ENCODE measurements around the gene TANGO2. TPM values are rescaled to one million over a fixed set of nuclear protein-coding genes. Genes with fewer than 3 reads are reported as not detected.

TANGO2 gene
- total RNA-seq: 19.9 and 21.8 TPM in 2 replicates
- long read RNA-seq, partial matches to known transcripts: 3 of 27 reads
- long read RNA-seq, other reads (novel, unspliced or antisense): 20 of 27 reads

GRCh38 chr22:20020533-20021195 is at the start of gene TANGO2:
TSS of gene TANGO2 (plus strand) at chr22:20021110. CDS start at chr22:20036799, 15,689 bp downstream.
- H3K27me3 Mint-ChIP-seq: peaks cover 33% of the 10 kb centered on the region
- TF ChIP-seq CTCF (IDR thresholded peaks at IDR 0.05; ENCODE audit: unreplicated experiment): no peak
- DNase-seq (ENCODE audit: low spot score, unreplicated experiment): peak; percentile 92
- peak within 1 kb of the TSS; percentile 20 for H3K27ac Mint-ChIP-seq
- peaks cover 1% of the 10 kb centered on the region for H3K36me3 Mint-ChIP-seq (ENCODE audit: insufficient read depth)
- peaks cover 8% of the 10 kb centered on the region for H3K4me1 Mint-ChIP-seq (ENCODE audit: low read depth)
- H3K9me3 Mint-ChIP-seq (ENCODE audit: low read depth): no peaks in the 10 kb centered on the region
- peak within 1 kb of the TSS; percentile 89 for H3K4me3 Mint-ChIP-seq (ENCODE audit: low read depth)

- H3K36me3 Mint-ChIP-seq (ENCODE audit: insufficient read depth): peaks cover 18% of the 10 kb centered on the region
- H3K9me3 Mint-ChIP-seq (ENCODE audit: low read depth): no peaks in the 10 kb centered on the region
- no peak overlapping the region for H3K27ac Mint-ChIP-seq
- peaks cover 9% of the 10 kb centered on the region for H3K4me1 Mint-ChIP-seq (ENCODE audit: low read depth)
- TF ChIP-seq CTCF (IDR thresholded peaks at IDR 0.05; ENCODE audit: unreplicated experiment): no peak
- no peak overlapping the region for H3K4me3 Mint-ChIP-seq (ENCODE audit: low read depth)
- no peaks in the 10 kb centered on the region for H3K27me3 Mint-ChIP-seq
- no peak for DNase-seq (ENCODE audit: low spot score, unreplicated experiment)
Measured at GRCh38 chr22:19971276-19972124, 49.4 kb upstream of the TANGO2 start.

GRCh38 chr22:19972251-19972650 is 48.7 kb upstream of the TANGO2 start:
- DNase-seq (ENCODE audit: low spot score, unreplicated experiment): no peak
- Mint-ChIP-seq H3K36me3 (ENCODE audit: insufficient read depth) (peaks cover 14% of the 10 kb centered on the region), H3K4me1 (ENCODE audit: low read depth) (peaks cover 5% of the 10 kb centered on the region), H3K4me3 (ENCODE audit: low read depth) (no peak overlapping the region), H3K9me3 (ENCODE audit: low read depth) (no peaks in the 10 kb centered on the region), H3K27ac (no peak overlapping the region), H3K27me3 (no peaks in the 10 kb centered on the region)
- TF ChIP-seq CTCF (IDR thresholded peaks at IDR 0.05; ENCODE audit: unreplicated experiment): no peak

GRCh38 chr22:19972652-19973550 is 48.0 kb upstream of the TANGO2 start:
- Mint-ChIP-seq H3K27me3 (no peaks in the 10 kb centered on the region), H3K36me3 (ENCODE audit: insufficient read depth) (peaks cover 14% of the 10 kb centered on the region), H3K27ac (no peak overlapping the region), H3K9me3 (ENCODE audit: low read depth) (no peaks in the 10 kb centered on the region), H3K4me3 (ENCODE audit: low read depth) (no peak overlapping the region), H3K4me1 (ENCODE audit: low read depth) (peaks cover 3% of the 10 kb centered on the region)
- no peak for TF ChIP-seq CTCF (IDR thresholded peaks at IDR 0.05; ENCODE audit: unreplicated experiment)
- no peak for DNase-seq (ENCODE audit: low spot score, unreplicated experiment)
